ENCODE data around the gene CFAP74. TPM values are rescaled to one million over a fixed set of nuclear protein-coding genes. Genes with fewer than 3 reads are reported as not detected.
A peak's percentile ranks its signal among the peaks of the same experiment; 100 is the strongest.

CFAP74 gene
- total RNA-seq, 4 donors from 2014 or later = not detected

DNA sequence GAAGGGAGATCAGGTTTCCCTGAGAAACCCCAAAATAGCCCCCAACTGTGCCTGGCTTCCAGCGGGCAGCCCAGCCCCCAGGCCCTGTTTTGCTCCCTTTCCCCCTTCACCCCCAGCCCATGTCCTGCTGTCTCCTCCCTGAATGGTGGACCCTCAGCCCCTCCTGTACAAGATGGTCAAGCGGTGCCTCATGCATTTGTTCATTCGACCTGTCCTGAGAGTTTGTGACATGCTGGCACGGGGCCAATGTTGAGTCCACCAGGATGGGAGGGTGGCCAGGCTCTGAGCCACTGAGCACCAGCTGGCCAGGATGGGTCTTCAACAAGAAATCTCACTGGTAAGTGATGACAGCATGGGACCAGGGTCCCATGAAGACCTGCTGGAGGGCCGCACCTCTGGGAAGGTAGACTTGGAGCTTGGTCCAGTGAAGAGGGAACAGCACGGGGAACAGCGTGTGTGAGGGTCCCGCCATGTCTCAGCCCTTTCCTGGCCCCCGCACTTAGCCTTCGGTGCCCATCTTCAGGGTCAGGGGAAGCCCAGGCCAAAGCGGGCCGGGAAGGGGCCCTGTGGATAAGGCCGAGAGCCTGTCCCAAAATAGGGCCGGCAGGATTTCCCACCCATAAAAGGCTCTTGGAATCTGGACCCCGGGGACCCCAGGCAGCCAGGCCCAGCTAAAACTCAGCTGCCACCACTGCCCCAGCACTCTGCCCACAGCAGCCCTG lies 88.5 kb downstream of the CFAP74 start, which contains the start of gene CALML6:
TSS of gene CALML6 (plus strand) at position 290 of the 722 bp plus-strand sequence. CDS start at position 311, 21 bp downstream.
- H3K27me3 ChIP-seq = no peaks in the 10 kb centered on the region
- intact Hi-C loops (cut with DNase I; ENCODE audit: low total_unique reads) (no loop called here), in situ Hi-C loops (cut with MboI; ENCODE audit: low pct_ligation_motif_present in 1 of 4, low pct_unique_long_range_greater_than_20kb in 1 of 4, low sequenced_read_pairs in 3 of 4) (no loop called here)
- H3K4me1 ChIP-seq = peaks cover 9 to 27% (median 18%) of the 10 kb centered on the region in 4 donors
- H3K4me3 ChIP-seq = no peak within 1 kb of the TSS
- peak; percentile 11 for DNase-seq
- no peak for TF ChIP-seq POLR2AphosphoS5 (IDR thresholded peaks at IDR 0.05)
- TF ChIP-seq, protein P1, sequence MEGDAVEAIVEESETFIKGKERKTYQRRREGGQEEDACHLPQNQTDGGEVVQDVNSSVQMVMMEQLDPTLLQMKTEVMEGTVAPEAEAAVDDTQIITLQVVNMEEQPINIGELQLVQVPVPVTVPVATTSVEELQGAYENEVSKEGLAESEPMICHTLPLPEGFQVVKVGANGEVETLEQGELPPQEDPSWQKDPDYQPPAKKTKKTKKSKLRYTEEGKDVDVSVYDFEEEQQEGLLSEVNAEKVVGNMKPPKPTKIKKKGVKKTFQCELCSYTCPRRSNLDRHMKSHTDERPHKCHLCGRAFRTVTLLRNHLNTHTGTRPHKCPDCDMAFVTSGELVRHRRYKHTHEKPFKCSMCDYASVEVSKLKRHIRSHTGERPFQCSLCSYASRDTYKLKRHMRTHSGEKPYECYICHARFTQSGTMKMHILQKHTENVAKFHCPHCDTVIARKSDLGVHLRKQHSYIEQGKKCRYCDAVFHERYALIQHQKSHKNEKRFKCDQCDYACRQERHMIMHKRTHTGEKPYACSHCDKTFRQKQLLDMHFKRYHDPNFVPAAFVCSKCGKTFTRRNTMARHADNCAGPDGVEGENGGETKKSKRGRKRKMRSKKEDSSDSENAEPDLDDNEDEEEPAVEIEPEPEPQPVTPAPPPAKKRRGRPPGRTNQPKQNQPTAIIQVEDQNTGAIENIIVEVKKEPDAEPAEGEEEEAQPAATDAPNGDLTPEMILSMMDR (IDR thresholded peaks at IDR 0.05) = no peak
- TF ChIP-seq EP300 (IDR thresholded peaks at IDR 0.05; ENCODE audit: low read depth) = no peak
- no peak for TF ChIP-seq POLR2A (IDR thresholded peaks at IDR 0.05)
- WGBS, 2 donors (ENCODE audit: low coverage in 1 of 2) = 89% methylated on average over 15 of the region's 15 CpGs; no CpG with 5 or more reads in 1 of the 2 donors
- H3K36me3 ChIP-seq = no peaks in the 10 kb centered on the region
- peak within 1 kb of the TSS in 1 of 4 donors; percentile 33 for H3K27ac ChIP-seq
- H3K9me3 ChIP-seq = no peaks in the 10 kb centered on the region

DNA sequence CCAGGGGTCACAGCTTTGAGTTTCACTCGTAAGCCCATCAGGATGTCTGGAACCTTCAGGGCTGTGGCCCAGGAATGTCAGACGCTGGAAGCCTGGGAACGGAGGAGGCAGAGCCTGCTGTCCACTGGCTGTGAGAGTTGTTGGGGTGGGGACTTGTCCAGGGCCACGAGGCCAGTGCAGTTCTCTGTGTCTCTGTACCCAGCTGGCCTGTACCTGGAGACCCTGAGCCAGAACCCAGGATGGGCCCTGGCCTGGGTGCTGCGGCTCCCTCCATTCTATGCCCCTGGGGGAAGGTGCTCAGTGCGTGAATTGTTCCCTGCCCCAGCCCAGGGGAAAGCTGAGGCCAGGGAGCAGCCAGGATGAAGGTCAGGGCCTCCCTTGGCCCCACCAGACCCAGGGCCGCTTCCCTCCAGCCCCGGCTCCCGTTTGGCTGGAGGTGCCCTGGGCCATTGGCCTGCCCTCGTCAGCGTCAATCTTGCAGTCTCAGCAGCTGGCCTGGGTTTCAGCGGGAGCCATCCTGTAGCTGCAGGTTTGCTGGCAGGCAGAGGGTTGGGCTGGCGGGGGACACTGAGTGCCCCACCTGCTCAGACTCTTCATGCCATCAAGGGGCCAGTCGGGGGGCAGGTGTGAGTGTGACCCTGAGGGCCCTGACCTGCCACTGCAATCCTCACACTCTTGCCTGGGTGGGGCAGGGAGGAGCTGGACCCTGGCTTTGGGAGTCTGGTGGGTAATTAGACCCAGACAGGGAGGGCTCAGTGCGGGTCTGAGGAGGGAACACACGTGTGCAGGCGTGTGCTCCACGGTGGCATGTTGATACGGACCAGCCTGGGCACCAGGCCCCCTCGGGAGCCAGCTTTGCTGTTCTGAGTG lies 89.2 kb downstream of the CFAP74 start:
- in situ Hi-C loops (cut with MboI; ENCODE audit: low pct_ligation_motif_present in 1 of 4, low pct_unique_long_range_greater_than_20kb in 1 of 4, low sequenced_read_pairs in 3 of 4) (no loop called here), intact Hi-C loops (cut with DNase I; ENCODE audit: low total_unique reads) (no loop called here)
- no peak for TF ChIP-seq POLR2AphosphoS5 (IDR thresholded peaks at IDR 0.05)
- TF ChIP-seq EP300 (IDR thresholded peaks at IDR 0.05; ENCODE audit: low read depth) = no peak
- no peak for TF ChIP-seq POLR2A (IDR thresholded peaks at IDR 0.05)
- TF ChIP-seq, protein P1 (IDR thresholded peaks at IDR 0.05) = no peak
- Histone ChIP-seq H3K36me3 (no peaks in the 10 kb centered on the region), H3K27ac (no peak overlapping the region), H3K9me3 (no peaks in the 10 kb centered on the region), H3K4me3 (no peak overlapping the region), H3K4me1 (peaks cover 10 to 27% (median 21%) of the 10 kb centered on the region in 4 donors), H3K27me3 (no peaks in the 10 kb centered on the region)
- DNase-seq = peak; percentile 7
- WGBS, 2 donors (ENCODE audit: low coverage in 1 of 2) = 73% methylated on average over 18 of the region's 20 CpGs; no CpG with 5 or more reads in 1 of the 2 donors

DNA sequence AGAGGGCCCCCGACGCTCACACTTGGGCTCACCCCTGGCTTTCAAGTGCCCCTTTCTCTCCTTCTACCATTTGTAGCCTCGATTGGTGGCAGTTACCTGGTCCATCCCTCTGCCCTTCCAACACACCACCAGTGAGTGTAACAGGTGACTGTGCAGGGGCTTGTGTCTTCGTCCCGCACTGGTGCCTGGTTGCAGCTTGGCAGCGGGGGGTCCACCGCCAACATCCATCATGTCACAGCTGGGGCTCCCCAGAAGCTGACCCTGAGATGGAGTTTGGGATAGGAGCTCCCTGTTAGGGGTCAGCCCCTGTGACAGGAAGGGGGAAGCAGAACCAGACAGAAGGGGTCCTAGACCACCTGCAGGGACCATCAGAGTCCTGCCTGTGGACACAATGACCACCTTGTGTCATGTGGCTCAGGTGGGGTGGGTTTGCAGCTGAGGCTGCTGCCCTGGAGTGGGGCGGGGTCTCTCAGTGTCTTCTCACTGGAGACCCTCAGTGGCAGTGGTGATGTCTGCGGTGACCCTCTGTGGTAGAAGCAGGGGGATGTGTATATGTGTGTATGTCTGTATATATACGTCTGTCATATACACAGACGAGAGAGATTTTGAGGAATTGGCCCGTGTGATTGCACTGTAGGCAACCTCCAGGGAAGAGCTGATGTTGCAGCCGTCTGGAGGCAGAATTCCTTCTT lies 92.1 kb downstream of the CFAP74 start:
- intact Hi-C loops (cut with DNase I; ENCODE audit: low total_unique reads) = no loop called here

More for the DNA sequence above, 92.1 kb downstream of the CFAP74 start:
- no peaks in the 10 kb centered on the region for H3K36me3 ChIP-seq
- in situ Hi-C loops (cut with MboI; ENCODE audit: low pct_ligation_motif_present in 1 of 4, low pct_unique_long_range_greater_than_20kb in 1 of 4, low sequenced_read_pairs in 3 of 4) = no loop called here
- DNase-seq = peak; percentile 5
- H3K4me1 ChIP-seq = peaks cover 7 to 33% (median 22%) of the 10 kb centered on the region in 4 donors
- no peak overlapping the region for H3K4me3 ChIP-seq
- WGBS, 2 donors (ENCODE audit: low coverage in 1 of 2) = 83 to 84% methylated on average over 1 to 13 of the region's 13 CpGs
- no peak overlapping the region for H3K27ac ChIP-seq
- H3K9me3 ChIP-seq = no peaks in the 10 kb centered on the region
- no peak for TF ChIP-seq EP300 (IDR thresholded peaks at IDR 0.05; ENCODE audit: low read depth)
- no peak for TF ChIP-seq POLR2AphosphoS5 (IDR thresholded peaks at IDR 0.05)
- TF ChIP-seq, protein P1 (IDR thresholded peaks at IDR 0.05) = no peak
- TF ChIP-seq POLR2A (IDR thresholded peaks at IDR 0.05) = no peak
- H3K27me3 ChIP-seq = no peaks in the 10 kb centered on the region

All from transverse colon (tissue), 4 donors.